Spleen (tissue), 7 donors: ENCODE results near the gene ZNF595.
"Not testable (repeated sequence)": the region's sequence is repeated elsewhere in the genome, so short reads cannot be mapped to it uniquely, and the experiment has no call there.

Experiments
- CTCF ChIP-seq, 11 experiments: fragments of 200-600 bp in 7 of 11; fragments of 450-650 bp in 4 of 11; sonication (generic) in 4 of 11; IDR thresholded peaks in 8 of 11; conservative IDR thresholded peaks in 3 of 11; 1 replicate in 7 of 11; 2 replicates in 4 of 11; pipeline versions ENCODE4 v1.4.0 to v1.8.0; 2016 to 2021; ENCODE audit warnings: antibody characterized with exemption in 11 of 11, inconsistent platforms in 4 of 11, mild to moderate bottlenecking in 1 of 11
- POLR2AphosphoS5 ChIP-seq, 3 donors: sonication (generic); formaldehyde crosslinking; IDR thresholded peaks; one replicate each; pipeline ENCODE4 v1.5.1; 2017; ENCODE audit warnings: antibody characterized with exemption in 3 of 3
- donor health status: DM: no; HTN: no; CAD: no; lungs with moderate emphysema.
- donor health status: DM: no; HTN: no; CAD: no.
- donor health status: DM: no; HTN: no; CAD: no.

DNA sequence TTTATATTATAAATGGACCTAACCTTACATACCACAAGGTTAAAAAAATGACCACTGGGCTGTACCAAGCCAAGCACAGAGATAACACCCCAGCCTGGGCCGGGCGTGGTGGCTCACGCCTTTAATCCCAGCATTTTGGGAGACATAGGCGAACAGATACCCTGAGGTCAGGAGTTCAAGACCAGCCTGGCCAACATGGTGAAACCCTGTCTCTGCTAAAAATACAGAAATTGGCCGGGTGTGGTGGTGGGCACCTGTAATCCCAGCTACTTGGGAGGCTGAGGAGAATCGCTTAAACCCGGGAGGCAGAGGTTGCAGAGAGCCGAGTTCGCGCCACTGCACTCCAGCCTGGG, 70.8 kb downstream of the ZNF595 start:
- TF ChIP-seq CTCF (IDR thresholded peaks at IDR 0.05 in 8 of 11, conservative IDR thresholded peaks at IDR 0.05 in 3 of 11); POLR2AphosphoS5 (IDR thresholded peaks at IDR 0.05): not testable (repeated sequence)
